HEK293 (cell line): ENCODE data around the gene SLC6A17.
A peak's percentile ranks its signal among the peaks of the same experiment; 100 is the strongest.

Experiments
- CTCF ChIP-seq: fragments of 450-650 bp; formaldehyde crosslinking; IDR thresholded peaks from 2 replicates; pipeline ENCODE4 v1.5.1; 2016; ENCODE audit warnings: missing biosample characterization, missing genetic modification characterization
- ZBTB8A ChIP-seq: fragments of 450-650 bp; formaldehyde crosslinking; IDR thresholded peaks from 2 replicates; pipeline ENCODE4 v1.5.1; 2016; ENCODE audit warnings: missing biosample characterization, missing genetic modification characterization
- ZFHX2 ChIP-seq: fragments of 450-650 bp; formaldehyde crosslinking; conservative IDR thresholded peaks from 2 replicates; pipeline ENCODE4 v1.5.1; 2016; ENCODE audit warnings: missing biosample characterization, missing genetic modification characterization
- ZNF341 ChIP-seq: fragments of 450-650 bp; formaldehyde crosslinking; IDR thresholded peaks from 2 replicates; pipeline ENCODE4; 2016; ENCODE audit warnings: low read depth, missing biosample characterization, missing genetic modification characterization

GRCh38 chr1:110216844-110217444, 66.7 kb downstream of the SLC6A17 start:
- no peak for TF ChIP-seq ZNF341 (tag by site-specific recombination)
- TF ChIP-seq ZFHX2 (tag by site-specific recombination): peak; percentile 84
- TF ChIP-seq ZBTB8A (tag by site-specific recombination): no peak
- no peak for TF ChIP-seq CTCF
